Neuronal stem cell (in vitro differentiated cells): ENCODE measurements around the gene TAS2R1.

Experiments used
- DNase-seq: peaks from one replicate; pipeline ENCODE4 v3.0.0-alpha.2; 2013; ENCODE audit warnings: low spot score
- H2AFZ ChIP-seq: one replicate; pipeline ENCODE4 v1.6.1; 2013; ENCODE audit warnings: mild to moderate bottlenecking, low read length, inconsistent platforms
- H2AK5ac ChIP-seq: 2 replicates; pipeline ENCODE4 v1.6.1; 2013; ENCODE audit warnings: low read depth, mild to moderate bottlenecking, inconsistent platforms, low read length, moderate library complexity, mixed read lengths
- H2BK120ac ChIP-seq: 2 replicates; pipeline ENCODE4 v1.6.1; 2013; ENCODE audit warnings: low read depth, mild to moderate bottlenecking, inconsistent platforms, low read length, moderate library complexity, mixed read lengths
- H2BK12ac ChIP-seq: one replicate; pipeline ENCODE4 v1.6.1; 2013; ENCODE audit warnings: low read length, inconsistent platforms
- H2BK15ac ChIP-seq: 2 replicates; pipeline ENCODE4 v1.6.1; 2013; ENCODE audit warnings: mild to moderate bottlenecking, low read length, inconsistent platforms, mixed read lengths
- H2BK5ac ChIP-seq: one replicate; pipeline ENCODE4 v1.6.1; 2013; ENCODE audit warnings: inconsistent platforms, mild to moderate bottlenecking, low read length, moderate library complexity
- H3K14ac ChIP-seq: one replicate; pipeline ENCODE4 v1.6.1; 2013; ENCODE audit warnings: low read length, inconsistent platforms
- H3K18ac ChIP-seq: 2 replicates; pipeline ENCODE4 v1.6.1; 2013; ENCODE audit warnings: low read length, inconsistent platforms
- H3K23ac ChIP-seq: 2 replicates; pipeline ENCODE4 v1.6.1; 2013; ENCODE audit warnings: low read depth, mild to moderate bottlenecking, mixed read lengths, low read length, inconsistent platforms; ENCODE audit not compliant: poor library complexity
- H3K27ac ChIP-seq: replicated peaks from 3 replicates; pipeline ENCODE4 v1.5.1; 2013; ENCODE audit warnings: low read length, inconsistent platforms
- H3K27me3 ChIP-seq, 3 experiments: 2 replicates each; pipeline ENCODE4 v1.6.1; 2013; ENCODE audit warnings: low read length in 3 of 3, mild to moderate bottlenecking in 2 of 3, inconsistent platforms in 1 of 3, low read depth in 1 of 3, mixed read lengths in 1 of 3, moderate library complexity in 1 of 3; ENCODE audit not compliant: control insufficient read depth in 3 of 3, insufficient read depth in 3 of 3
- H3K36me3 ChIP-seq, 2 donors: replicated peaks in 1 of 2; 2 replicates each; pipeline ENCODE4 v1.6.1; 2013; ENCODE audit warnings: low read length in 2 of 2; ENCODE audit not compliant: control insufficient read depth in 2 of 2, insufficient read depth in 2 of 2
- H3K4ac ChIP-seq: 2 replicates; pipeline ENCODE4 v1.6.1; 2013; ENCODE audit warnings: inconsistent platforms, mild to moderate bottlenecking, low read length, moderate library complexity
- H3K4me1 ChIP-seq, 2 donors: 1 replicate in 1 of 2; 2 replicates in 1 of 2; pipeline ENCODE4 v1.6.1; 2013; ENCODE audit warnings: low read length in 2 of 2, low read depth in 1 of 2; ENCODE audit not compliant: control insufficient read depth in 2 of 2, insufficient read depth in 1 of 2
- H3K4me2 ChIP-seq: one replicate; pipeline ENCODE4 v1.6.1; 2013; ENCODE audit warnings: mild to moderate bottlenecking, low read length, inconsistent platforms; ENCODE audit not compliant: insufficient read depth, poor library complexity, severe bottlenecking
- H3K4me3 ChIP-seq, 2 donors: 2 replicates each; pipeline ENCODE4 v1.5.1; 2013; ENCODE audit warnings: low read length in 2 of 2, mild to moderate bottlenecking in 2 of 2, inconsistent platforms in 1 of 2, moderate library complexity in 1 of 2
- H3K79me1 ChIP-seq: one replicate; pipeline ENCODE4 v1.6.1; 2013; ENCODE audit warnings: low read depth, mild to moderate bottlenecking, inconsistent platforms, low read length, moderate library complexity
- H3K9ac ChIP-seq: one replicate; pipeline ENCODE4 v1.6.1; 2013; ENCODE audit warnings: mild to moderate bottlenecking, low read depth, low read length, inconsistent platforms; ENCODE audit not compliant: poor library complexity
- H3K9me3 ChIP-seq, 2 donors: replicated peaks in 1 of 2; 2 replicates each; pipeline versions ENCODE3 to v1.6.1; 2013; ENCODE audit warnings: low read length in 2 of 2, mild to moderate bottlenecking in 2 of 2, inconsistent platforms in 1 of 2, low read depth in 1 of 2, mixed read lengths in 1 of 2, moderate library complexity in 1 of 2; ENCODE audit not compliant: control insufficient read depth in 2 of 2, insufficient read depth in 1 of 2
- H4K8ac ChIP-seq: one replicate; pipeline ENCODE4 v1.6.1; 2013; ENCODE audit warnings: low read depth, mild to moderate bottlenecking, inconsistent platforms, low read length, moderate library complexity
- H4K91ac ChIP-seq: one replicate; pipeline ENCODE4 v1.6.1; 2013; ENCODE audit warnings: low read length, low read depth, mild to moderate bottlenecking, inconsistent platforms; ENCODE audit not compliant: poor library complexity
- WGBS, 2 donors: extraction: QIAGEN DNeasy Blood & Tissue Kit; methylation state at CpG; one replicate each; pipeline ENCODE4 v1.1.7; 2013; ENCODE audit warnings: missing lambda C conversion rate in 2 of 2, mixed read lengths in 1 of 2; ENCODE audit not compliant: insufficient read length in 2 of 2, insufficient replicate concordance in 1 of 2; ENCODE audit errors: extremely low coverage in 2 of 2; 5-methylcytosine and 5-hydroxymethylcytosine counted together

TAS2R1 gene

GRCh38 chr5:9608093-9608492, 22.1 kb downstream of the TAS2R1 start:
- no peak overlapping the region for H3K27ac ChIP-seq
- H3K14ac ChIP-seq, result no peak overlapping the region
- no peak overlapping the region for H2BK15ac ChIP-seq
- no peak overlapping the region for H3K9ac ChIP-seq
- H2AK5ac ChIP-seq, result no peak overlapping the region
- no peak overlapping the region for H4K8ac ChIP-seq
- no peak overlapping the region for H2BK12ac ChIP-seq
- H2BK120ac ChIP-seq, result no peak overlapping the region
- no peaks in the 10 kb centered on the region for H3K9me3 ChIP-seq
- no peak overlapping the region for H3K4ac ChIP-seq
- no peak for DNase-seq
- no peak overlapping the region for H3K4me3 ChIP-seq
- no peak overlapping the region for H3K4me2 ChIP-seq
- H2AFZ ChIP-seq, result no peak overlapping the region
- H3K4me1 ChIP-seq, result no peaks in the 10 kb centered on the region
- no peak overlapping the region for H3K23ac ChIP-seq
- no peak overlapping the region for H3K18ac ChIP-seq
- H3K27me3 ChIP-seq, result peaks cover 0 to 2% (median 0%) of the 10 kb centered on the region in 3 experiments
- no peaks in the 10 kb centered on the region for H3K79me1 ChIP-seq
- no peak overlapping the region for H4K91ac ChIP-seq
- H2BK5ac ChIP-seq, result no peak overlapping the region
- no peaks in the 10 kb centered on the region for H3K36me3 ChIP-seq
- WGBS, 2 donors, result no CpG with 5 or more reads among the region's 2 CpGs

- no peak overlapping the region for H3K14ac ChIP-seq
- H3K23ac ChIP-seq, result no peak overlapping the region
- DNase-seq, result no peak
- H4K91ac ChIP-seq, result no peak overlapping the region
- H3K27me3 ChIP-seq, result peaks cover 0 to 4% (median 0%) of the 10 kb centered on the region in 3 experiments
- no peak overlapping the region for H4K8ac ChIP-seq
- no peak overlapping the region for H3K4me3 ChIP-seq
- H3K4me2 ChIP-seq, result no peak overlapping the region
- H3K36me3 ChIP-seq, result no peaks in the 10 kb centered on the region
- no CpG with 5 or more reads among the region's 6 CpGs for WGBS, 2 donors
- H2BK5ac ChIP-seq, result no peak overlapping the region
- no peak overlapping the region for H2AFZ ChIP-seq
- H2BK120ac ChIP-seq, result no peak overlapping the region
- H3K27ac ChIP-seq, result no peak overlapping the region
- H2BK15ac ChIP-seq, result no peak overlapping the region
- H2BK12ac ChIP-seq, result no peak overlapping the region
- no peaks in the 10 kb centered on the region for H3K9me3 ChIP-seq
- no peak overlapping the region for H3K4ac ChIP-seq
- H3K9ac ChIP-seq, result no peak overlapping the region
- no peaks in the 10 kb centered on the region for H3K4me1 ChIP-seq
- no peaks in the 10 kb centered on the region for H3K79me1 ChIP-seq
- no peak overlapping the region for H2AK5ac ChIP-seq
- no peak overlapping the region for H3K18ac ChIP-seq
These were observed 24.9 kb downstream of the TAS2R1 start for GRCh38 chr5:9605041-9605838.

GRCh38 chr5:9604416-9604815, 25.7 kb downstream of the TAS2R1 start:
- H3K27ac ChIP-seq, result no peak overlapping the region
- no peak overlapping the region for H2BK12ac ChIP-seq
- no peaks in the 10 kb centered on the region for H3K79me1 ChIP-seq
- no peak for DNase-seq
- H2BK5ac ChIP-seq, result no peak overlapping the region
- no peak overlapping the region for H3K4me2 ChIP-seq
- no peak overlapping the region for H3K23ac ChIP-seq
- H3K4me3 ChIP-seq, result no peak overlapping the region
- H2AFZ ChIP-seq, result no peak overlapping the region
- no CpG with 5 or more reads among the region's 5 CpGs for WGBS, 2 donors
- H3K9me3 ChIP-seq, result no peaks in the 10 kb centered on the region
- no peak overlapping the region for H2BK120ac ChIP-seq
- no peak overlapping the region for H3K14ac ChIP-seq
- H3K9ac ChIP-seq, result no peak overlapping the region
- no peak overlapping the region for H2AK5ac ChIP-seq
- H3K4ac ChIP-seq, result no peak overlapping the region
- no peak overlapping the region for H3K18ac ChIP-seq
- H4K91ac ChIP-seq, result no peak overlapping the region
- no peak overlapping the region for H4K8ac ChIP-seq
- peaks cover 0 to 4% (median 0%) of the 10 kb centered on the region in 3 experiments for H3K27me3 ChIP-seq
- no peak overlapping the region for H2BK15ac ChIP-seq
- H3K36me3 ChIP-seq, result no peaks in the 10 kb centered on the region
- H3K4me1 ChIP-seq, result peaks cover 0 to under 1% of the 10 kb centered on the region in 2 donors

GRCh38 chr5:9601055-9601739, 29.0 kb downstream of the TAS2R1 start:
- Histone ChIP-seq H4K8ac (no peak overlapping the region), H2BK12ac (no peak overlapping the region), H3K18ac (no peak overlapping the region), H3K27me3 (peaks cover 0 to 4% (median 0%) of the 10 kb centered on the region in 3 experiments), H2BK120ac (no peak overlapping the region), H3K14ac (no peak overlapping the region), H3K23ac (no peak overlapping the region), H3K4me3 (no peak overlapping the region), H3K4me2 (no peak overlapping the region), H3K36me3 (no peaks in the 10 kb centered on the region), H3K4me1 (peaks cover 8 to 11% of the 10 kb centered on the region in 2 donors), H2BK15ac (no peak overlapping the region), H3K27ac (no peak overlapping the region), H3K79me1 (no peaks in the 10 kb centered on the region), H2AFZ (no peak overlapping the region), H3K9me3 (no peaks in the 10 kb centered on the region), H2AK5ac (no peak overlapping the region), H2BK5ac (no peak overlapping the region), H4K91ac (no peak overlapping the region), H3K9ac (no peak overlapping the region), H3K4ac (no peak overlapping the region)
- no peak for DNase-seq
- no CpG with 5 or more reads among the region's 7 CpGs for WGBS, 2 donors
